HG03565 (cell line): ENCODE data around the gene COL5A1.
"Not testable (repeated sequence)": the region's sequence is repeated elsewhere in the genome, so short reads cannot be mapped to it uniquely, and the experiment has no call there.

Source experiments
- ATAC-seq: cut with Tn5 transposase; IDR thresholded peaks from one replicate; pipeline ENCODE4 v1.9.1; 2021; ENCODE audit warnings: mild to moderate bottlenecking, moderate library complexity; ENCODE audit not compliant: unreplicated experiment

The COL5A1 gene

GRCh38 chr9:134676361-134676760 lies 34.8 kb downstream of the COL5A1 start:
- ATAC-seq: no peak

- ATAC-seq: no peak
Observed at GRCh38 chr9:134676886-134677285, 35.3 kb downstream of the COL5A1 start.

- ATAC-seq: no peak
Observed at GRCh38 chr9:134677743-134678142, 36.1 kb downstream of the COL5A1 start.

DNA sequence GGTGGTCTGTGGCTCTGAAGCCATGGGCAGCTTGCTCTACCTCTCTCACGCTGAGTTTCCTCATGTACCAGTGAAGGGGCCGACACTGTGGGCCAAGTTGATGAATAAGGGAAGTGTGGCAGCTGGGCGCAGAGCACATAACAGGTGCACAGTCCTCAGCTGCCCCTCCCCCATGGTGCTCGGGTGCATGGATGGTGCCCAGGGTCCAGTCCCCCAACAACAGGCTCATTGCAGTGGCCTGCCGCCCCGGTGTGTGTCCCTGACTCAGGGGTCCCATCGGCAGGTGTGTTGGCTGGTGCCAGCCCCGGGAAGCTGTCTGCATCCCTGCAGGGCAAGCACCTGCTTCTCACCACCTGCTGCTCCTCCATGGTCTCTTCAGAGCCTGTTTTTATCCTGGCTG lies 36.6 kb downstream of the COL5A1 start:
- no peak for ATAC-seq

GRCh38 chr9:134678666-134679443 lies 37.3 kb downstream of the COL5A1 start:
- ATAC-seq: no peak

- ATAC-seq: no peak
Observed at GRCh38 chr9:134679616-134680392, 38.2 kb downstream of the COL5A1 start.

GRCh38 chr9:134680393-134681060 lies 38.9 kb downstream of the COL5A1 start:
- ATAC-seq: no peak

DNA sequence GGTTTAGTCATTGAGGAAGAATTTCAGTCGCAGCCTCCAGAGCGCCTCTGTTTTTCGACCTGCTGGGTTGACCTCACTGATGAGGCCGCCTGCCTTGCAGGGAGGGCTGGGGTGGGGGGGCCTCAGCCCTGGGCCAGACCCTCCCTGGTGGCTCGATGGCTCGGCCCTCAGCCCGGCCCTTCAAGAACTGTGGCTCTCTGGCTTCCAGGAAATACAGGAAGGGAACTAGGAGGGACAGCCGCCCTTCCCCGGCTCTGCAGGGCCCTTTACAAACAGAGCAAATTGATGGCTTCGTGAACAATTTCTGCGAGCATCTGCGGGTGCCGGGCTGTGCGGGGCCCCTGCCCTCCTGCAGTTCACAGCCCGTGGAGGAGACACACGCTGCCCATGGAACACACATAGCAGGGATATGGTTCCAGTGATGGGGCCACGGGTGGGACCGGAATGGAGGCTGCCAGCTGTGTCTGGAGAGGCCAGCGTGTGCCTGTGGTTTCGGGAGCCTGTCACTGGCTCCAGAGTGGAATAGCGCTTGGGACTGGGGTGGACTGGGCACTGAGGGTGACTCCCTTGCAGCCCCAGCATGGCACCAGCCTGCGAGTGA lies 39.6 kb downstream of the COL5A1 start:
- no peak for ATAC-seq

DNA sequence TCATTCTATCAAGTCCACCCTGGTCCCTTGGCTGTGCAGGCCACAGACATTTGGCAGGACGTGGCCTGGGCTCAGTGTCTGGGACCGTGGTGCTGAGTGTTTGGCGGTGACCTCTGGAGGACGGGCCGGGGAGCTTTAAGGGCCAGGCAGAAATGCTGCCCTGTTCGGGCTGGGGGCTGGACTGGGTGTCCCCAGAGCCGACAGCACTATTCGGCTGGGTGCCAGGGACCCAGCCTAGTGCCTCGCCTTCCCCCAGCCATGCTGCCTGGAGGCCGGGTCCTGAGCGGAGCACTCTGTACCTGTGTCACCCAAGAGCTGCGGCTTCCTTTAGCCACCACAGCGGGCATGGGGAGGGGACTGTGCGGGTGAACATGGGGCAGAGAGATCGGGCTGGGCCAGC lies 40.4 kb downstream of the COL5A1 start:
- ATAC-seq: no peak

DNA sequence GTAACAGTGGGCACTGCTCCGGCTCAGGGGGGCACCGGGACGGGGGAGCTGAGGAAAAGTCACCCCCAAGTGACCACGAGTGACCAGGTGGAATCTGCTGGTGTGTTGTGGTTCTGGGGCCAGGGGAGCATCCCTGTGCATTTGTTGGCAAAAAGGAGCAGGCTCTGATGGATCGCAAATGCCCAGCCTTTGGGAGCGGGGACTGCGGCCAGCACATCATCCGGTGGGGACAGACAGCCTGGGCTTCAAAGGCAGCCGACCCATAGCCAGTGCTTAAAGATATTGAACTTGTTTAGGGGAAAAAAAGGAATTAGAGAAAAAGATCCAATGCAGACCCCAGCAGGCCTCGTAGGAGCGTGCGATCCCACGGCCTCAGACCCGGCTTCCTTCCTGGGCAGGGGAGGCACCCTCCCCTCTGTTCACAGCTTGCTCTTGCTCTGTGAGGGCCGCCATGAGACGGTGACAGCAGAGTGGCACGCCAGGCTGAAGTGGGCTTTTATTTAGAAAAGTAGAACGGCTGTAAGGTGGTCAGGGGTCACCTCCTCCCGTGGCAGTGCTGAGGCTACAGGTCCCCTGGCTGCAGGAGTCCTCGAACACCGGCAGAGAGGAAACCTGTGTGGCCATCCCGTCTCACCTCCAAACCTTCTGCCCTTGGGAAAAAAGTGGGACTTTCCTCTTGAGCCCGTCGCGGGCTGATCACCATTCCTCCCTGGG lies 41.2 kb downstream of the COL5A1 start:
- no peak for ATAC-seq

DNA sequence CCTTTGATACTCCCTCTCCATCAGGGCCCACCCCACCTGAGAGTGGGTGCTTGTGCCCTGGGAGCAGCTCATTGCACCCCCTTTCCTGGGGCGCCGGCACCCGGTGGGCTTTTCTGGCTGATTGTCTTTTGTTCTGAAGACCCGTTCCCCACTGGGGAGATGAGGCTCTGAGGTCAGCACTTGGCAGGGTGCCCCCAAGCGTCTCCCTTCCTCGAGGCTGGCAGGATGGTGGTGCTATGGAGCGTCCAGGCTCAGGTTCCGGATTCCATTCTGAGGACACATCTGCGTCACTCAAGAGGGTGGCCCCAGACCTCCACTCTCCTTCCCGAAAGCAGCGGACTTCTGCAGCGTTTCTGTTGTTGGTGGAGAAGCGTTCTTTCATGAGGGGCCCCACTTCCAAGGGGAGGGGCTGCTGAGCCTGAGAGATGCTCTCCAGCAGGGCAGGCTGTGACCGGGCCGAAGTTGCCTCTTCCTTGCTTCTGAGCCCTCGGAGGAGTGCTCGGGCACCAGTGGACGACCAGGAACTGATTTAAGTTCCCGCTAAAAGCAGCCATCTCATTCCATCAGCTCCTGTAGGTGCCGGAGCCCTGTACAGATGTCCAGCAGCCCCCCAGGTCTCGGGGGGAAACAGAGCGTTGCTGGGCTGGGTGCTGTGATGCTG lies 42.2 kb downstream of the COL5A1 start:
- ATAC-seq: no peak

DNA sequence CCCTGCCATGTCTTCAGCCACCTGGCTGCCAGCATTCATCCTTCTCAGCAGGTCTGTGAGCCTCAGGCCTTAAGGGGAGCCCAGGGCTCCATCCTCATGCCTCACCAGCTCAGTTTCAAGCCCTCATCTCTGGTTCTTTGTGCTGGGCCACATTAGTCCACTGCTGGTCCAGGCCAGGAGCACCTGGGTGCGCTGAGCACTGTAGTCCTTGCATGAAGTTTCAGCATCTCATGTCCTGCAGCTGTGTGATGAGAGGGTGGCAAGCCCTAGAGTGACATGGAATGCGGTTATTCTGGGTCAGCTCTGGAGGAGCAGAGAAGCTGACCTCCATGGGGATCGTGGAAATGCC lies 42.7 kb downstream of the COL5A1 start:
- ATAC-seq: no peak

DNA sequence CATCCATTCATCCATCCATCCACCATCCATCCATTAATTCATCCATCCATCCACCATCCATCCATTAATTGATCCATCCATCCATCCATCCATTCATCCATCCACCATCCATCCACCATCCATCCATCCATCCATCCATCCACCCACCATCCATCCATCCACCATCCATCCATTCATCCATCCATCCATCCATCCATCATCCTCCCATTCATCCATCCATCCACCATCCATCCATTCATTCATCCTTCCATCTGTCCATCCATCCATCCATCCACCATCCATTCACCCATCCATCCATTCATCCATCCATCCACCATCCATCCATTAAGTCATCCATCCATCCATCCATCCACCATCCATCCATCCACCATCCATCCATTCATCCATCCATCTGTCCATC lies 43.3 kb downstream of the COL5A1 start:
- not testable (repeated sequence) for ATAC-seq

DNA sequence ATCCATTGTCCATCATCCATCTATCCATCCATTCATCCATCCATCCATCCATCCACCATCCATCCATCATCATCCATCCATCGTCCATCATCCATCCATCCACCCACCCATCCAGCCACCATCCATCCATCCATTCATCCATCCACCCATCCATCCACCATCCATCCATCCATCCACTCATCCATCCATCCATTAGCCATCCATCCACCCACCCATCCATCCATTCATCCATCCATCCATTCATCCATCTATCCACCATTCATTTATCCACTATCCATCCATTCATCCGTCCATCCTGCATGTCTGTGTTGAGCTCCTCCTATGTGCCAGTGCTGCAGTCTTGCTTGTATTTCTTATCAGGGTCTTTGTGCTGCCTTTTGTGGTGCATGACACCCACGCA lies 44.2 kb downstream of the COL5A1 start:
- no peak for ATAC-seq

- ATAC-seq: no peak
Observed at GRCh38 chr9:134686896-134687295, 45.3 kb downstream of the COL5A1 start.

GRCh38 chr9:134687556-134687955 lies 46.0 kb downstream of the COL5A1 start:
- no peak for ATAC-seq

- ATAC-seq: no peak
Observed at GRCh38 chr9:134688231-134688630, 46.6 kb downstream of the COL5A1 start.

- no peak for ATAC-seq
Observed at GRCh38 chr9:134688661-134689320, 47.2 kb downstream of the COL5A1 start.

DNA sequence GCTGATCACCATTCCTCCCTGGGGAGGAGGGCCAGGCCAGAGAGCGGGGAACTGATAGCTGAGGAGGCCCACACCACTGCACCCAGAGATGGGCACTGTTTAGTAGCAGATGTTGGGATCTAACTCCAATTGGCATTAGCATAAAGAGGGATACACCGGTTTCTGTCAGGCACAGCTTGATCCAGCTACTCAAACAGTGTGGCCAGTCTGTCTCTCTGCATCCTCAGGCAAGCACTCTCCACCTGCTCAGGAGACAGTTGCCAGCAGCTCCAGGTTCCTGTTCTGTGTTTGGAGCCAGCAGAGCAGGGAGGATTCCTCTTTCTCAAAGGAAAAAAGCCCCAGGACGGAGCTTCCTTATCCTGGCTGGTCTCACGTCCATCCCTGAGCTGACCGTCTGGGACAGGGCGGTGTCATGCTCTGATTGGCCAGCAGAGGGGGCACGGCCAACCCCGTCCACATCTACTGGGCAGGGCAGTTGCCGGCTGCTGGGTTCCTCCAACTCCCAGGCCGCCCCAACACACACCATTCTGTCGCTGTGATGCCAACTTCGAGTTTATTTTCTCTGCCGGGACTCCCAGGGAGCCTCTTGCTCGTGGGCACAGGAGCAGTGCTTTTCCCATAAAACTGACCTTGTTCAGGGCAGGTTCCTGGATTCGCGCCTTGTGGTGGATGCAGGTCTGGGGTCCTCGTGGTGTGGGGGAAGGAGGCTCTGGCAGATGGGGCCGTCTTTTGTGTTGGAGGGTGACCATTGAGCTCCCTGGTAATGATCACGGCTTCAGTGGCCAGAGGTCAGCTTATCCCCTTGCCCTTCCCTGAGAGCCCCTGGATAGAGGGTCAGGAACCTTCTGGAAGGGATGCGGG lies 47.9 kb downstream of the COL5A1 start:
- no peak for ATAC-seq
